Heart left ventricle (tissue), 16 donors: ENCODE results near the gene KCNJ2. TPM values are rescaled to one million over a fixed set of nuclear protein-coding genes. Genes with fewer than 3 reads are reported as not detected.

Experiments used
- ATAC-seq, 4 donors: fragments of 200-7000 bp; cut with Tn5 transposase; one replicate each; pipeline ENCODE4 v1.9.1; 2020 to 2022; ENCODE audit warnings: moderate library complexity in 4 of 4, mild to moderate bottlenecking in 3 of 4, moderate number of reproducible peaks in 1 of 4
- DNase-seq, 5 donors: peaks; one replicate each; pipeline ENCODE4 v3.0.0-alpha.2; 2020
- H3K27ac ChIP-seq, 12 donors: fragments of 200-600 bp; sonication (generic) in 4 of 12; one replicate each; pipeline versions ENCODE4 v1.5.0 to v1.8.0; 2016 to 2022; ENCODE audit warnings: mild to moderate bottlenecking in 2 of 12
- H3K27me3 ChIP-seq, 9 donors: fragments of 200-600 bp; sonication (generic) in 2 of 9; one replicate each; pipeline versions ENCODE4 v1.5.1 to v1.8.0; 2016 to 2022; ENCODE audit warnings: mild to moderate bottlenecking in 3 of 9
- H3K36me3 ChIP-seq, 9 donors: fragments of 200-600 bp; sonication (generic) in 2 of 9; one replicate each; pipeline versions ENCODE4 v1.5.0 to v1.8.0; 2018 to 2022; ENCODE audit warnings: mild to moderate bottlenecking in 2 of 9
- H3K4me1 ChIP-seq, 12 donors: fragments of 200-600 bp; sonication (generic) in 4 of 12; one replicate each; pipeline versions ENCODE4 v1.5.0 to v1.8.0; 2016 to 2022; ENCODE audit warnings: mild to moderate bottlenecking in 3 of 12
- H3K4me3 ChIP-seq, 12 donors: fragments of 200-600 bp; sonication (generic) in 4 of 12; one replicate each; pipeline versions ENCODE4 v1.5.0 to v1.8.0; 2017 to 2022; ENCODE audit warnings: mild to moderate bottlenecking in 9 of 12, moderate library complexity in 4 of 12
- H3K9me3 ChIP-seq, 12 donors: fragments of 200-600 bp; sonication (generic) in 4 of 12; one replicate each; pipeline versions ENCODE4 v1.5.0 to v1.8.0; 2016 to 2022; ENCODE audit warnings: mild to moderate bottlenecking in 1 of 12
- POLR2A ChIP-seq, 2 donors: fragments of 450-650 bp; IDR thresholded peaks; one replicate each; pipeline ENCODE4 v1.6.1; 2017; ENCODE audit warnings: antibody characterized with exemption in 2 of 2, mild to moderate bottlenecking in 2 of 2, moderate library complexity in 2 of 2
- WGBS, 4 donors: extraction: QIAGEN DNeasy Blood & Tissue Kit in 2 of 4; methylation state at CpG; one replicate each; pipeline versions ENCODE4 v1.1.5 to v1.1.7; 2013 to 2018; 5-methylcytosine and 5-hydroxymethylcytosine counted together
- intact Hi-C, 10 donors: fragments of 100-400 bp; cut with DNase I; formaldehyde crosslinking; loops; one replicate each; pipeline versions ENCODE4 v1.11.1 to v1.14.2; 2022
- polyA plus RNA-seq, 2 donors: library from polyadenylated mRNA; stranded (reverse); fragments of 200-250 nt; gene quantifications; one replicate each; pipeline ENCODE4 v1.2.3, GENCODE V29; 2013
- total RNA-seq, 9 donors: library from RNA; depleted of rRNA in 2 of 9; stranded (reverse); fragments of >200 nt in 2 of 9; fragmentation: NEBNext Ultra II Directional in 3 of 9; extraction: Animal tissue kit (Norgen Biotek cat#: 25700) in 3 of 9; gene quantifications; one replicate each; pipeline versions ENCODE4 v1.1.0 to v1.2.4, GENCODE V29; 2016 to 2023
- TF ChIP-seq, protein P1 (sequence below), 12 donors: fragments of 200-600 bp; sonication (generic) in 4 of 12; IDR thresholded peaks; one replicate each; pipeline versions ENCODE4 v1.5.0 to v1.8.0; 2018 to 2022; ENCODE audit warnings: antibody characterized with exemption in 12 of 12, mild to moderate bottlenecking in 5 of 12
- donor health status: ischemic (EF 13 %, LVEDD 7.1; RV severe dilation, severe dysfunction).
- donor health status: healthy with polysubstance abuse.
- donor health status: DM: no; HTN: yes; CAD: no.
- donor health status: DM: no; HTN: no; CAD: no.
- donor health status: ischemic (EF 25% LVEDD 6.9; RV normal size, moderate dysfunction).
- donor health status: ischemic (EF 25% LVEDD 5.7; RV mildly dilated, moderate dysfunction).
- donor health status: healthy.
- donor health status: DM: yes; HTN: yes; CAD: no.
- donor health status: ischemic (EF 35%, LVEDD 5.7; RV mildly dilated, moderate dysfunction).
- donor health status: nonischemic (EF 11% LVEDD 7.7; RV severe dilation, severe dysfunction).
- donor health status: DM: yes; HTN: yes; CAD: no.
- donor health status: PGD.
- donor health status: ischemic (EF 29% LVEDD 5.4; RV normal size, mild dysfunction).
- donor health status: nonischemic (EF 23%, LVEDD 6.1; RV moderate dilation, normal function).

The KCNJ2 gene
- total and polyA plus RNA-seq, 11 donors = 7.1 to 60.7 (median 41.8) TPM

GRCh38 chr17:70173681-70174080 lies 4.3 kb downstream of the KCNJ2 start:
- Histone ChIP-seq H3K9me3 (no peaks in the 10 kb centered on the region), H3K27ac (peak overlapping the region in 11 of 12 donors; percentile 4 to 98 (median 94)), H3K27me3 (no peaks in the 10 kb centered on the region), H3K4me1 (peaks cover 0 to 38% (median 5%) of the 10 kb centered on the region in 12 donors), H3K36me3 (peaks cover 0 to 30% (median 25%) of the 10 kb centered on the region in 9 donors), H3K4me3 (peak overlapping the region in 9 of 12 donors; percentile 65 to 87 (median 79))
- WGBS, 4 donors = 38 to 49% (median 45%) methylated on average over 4 of the region's 4 CpGs
- peak in 2 of 5 donors; percentile 29 to 30 for DNase-seq
- peak in 1 of 4 donors; percentile 18 for ATAC-seq
- no peak for TF ChIP-seq POLR2A (IDR thresholded peaks at IDR 0.05)
- TF ChIP-seq, protein P1, sequence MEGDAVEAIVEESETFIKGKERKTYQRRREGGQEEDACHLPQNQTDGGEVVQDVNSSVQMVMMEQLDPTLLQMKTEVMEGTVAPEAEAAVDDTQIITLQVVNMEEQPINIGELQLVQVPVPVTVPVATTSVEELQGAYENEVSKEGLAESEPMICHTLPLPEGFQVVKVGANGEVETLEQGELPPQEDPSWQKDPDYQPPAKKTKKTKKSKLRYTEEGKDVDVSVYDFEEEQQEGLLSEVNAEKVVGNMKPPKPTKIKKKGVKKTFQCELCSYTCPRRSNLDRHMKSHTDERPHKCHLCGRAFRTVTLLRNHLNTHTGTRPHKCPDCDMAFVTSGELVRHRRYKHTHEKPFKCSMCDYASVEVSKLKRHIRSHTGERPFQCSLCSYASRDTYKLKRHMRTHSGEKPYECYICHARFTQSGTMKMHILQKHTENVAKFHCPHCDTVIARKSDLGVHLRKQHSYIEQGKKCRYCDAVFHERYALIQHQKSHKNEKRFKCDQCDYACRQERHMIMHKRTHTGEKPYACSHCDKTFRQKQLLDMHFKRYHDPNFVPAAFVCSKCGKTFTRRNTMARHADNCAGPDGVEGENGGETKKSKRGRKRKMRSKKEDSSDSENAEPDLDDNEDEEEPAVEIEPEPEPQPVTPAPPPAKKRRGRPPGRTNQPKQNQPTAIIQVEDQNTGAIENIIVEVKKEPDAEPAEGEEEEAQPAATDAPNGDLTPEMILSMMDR (IDR thresholded peaks at IDR 0.05) = no peak
- intact Hi-C loops = loop anchor here in 4 of 10 donors (5.0 to 10.0 kb wide), 4 partner anchors 131 to 379 kb away; no protein-coding TSS in a partner anchor

- ATAC-seq = peak in 3 of 4 donors; percentile 52 to 63 (median 52)
- H3K27me3 ChIP-seq = no peaks in the 10 kb centered on the region
- H3K9me3 ChIP-seq = no peaks in the 10 kb centered on the region
- H3K4me3 ChIP-seq = no peak overlapping the region
- TF ChIP-seq, protein P1 (IDR thresholded peaks at IDR 0.05) = no peak
- TF ChIP-seq POLR2A (IDR thresholded peaks at IDR 0.05) = no peak
- WGBS, 4 donors = 50 to 68% (median 54%) methylated on average over 5 of the region's 5 CpGs
- peaks cover 0 to 38% (median 11%) of the 10 kb centered on the region in 12 donors for H3K4me1 ChIP-seq
- no peak for DNase-seq
- H3K27ac ChIP-seq = peak overlapping the region in 2 of 12 donors; percentile 11 to 39
- peaks cover 0 to 14% (median 4%) of the 10 kb centered on the region in 9 donors for H3K36me3 ChIP-seq
- intact Hi-C loops = no loop called here
Observed at GRCh38 chr17:70181376-70181775, 12.0 kb downstream of the KCNJ2 start.

GRCh38 chr17:70181866-70182265 lies 12.5 kb downstream of the KCNJ2 start:
- DNase-seq = no peak
- H3K27me3 ChIP-seq = no peaks in the 10 kb centered on the region
- intact Hi-C loops = no loop called here
- no peak overlapping the region for H3K4me3 ChIP-seq
- 70 to 78% (median 72%) methylated on average over 3 of the region's 3 CpGs for WGBS, 4 donors
- peak overlapping the region in 3 of 12 donors; percentile 7 to 39 (median 11) for H3K27ac ChIP-seq
- TF ChIP-seq, protein P1 (IDR thresholded peaks at IDR 0.05) = no peak
- TF ChIP-seq POLR2A (IDR thresholded peaks at IDR 0.05) = no peak
- peaks cover 0 to 34% (median 11%) of the 10 kb centered on the region in 12 donors for H3K4me1 ChIP-seq
- peaks cover 0 to 10% (median 0%) of the 10 kb centered on the region in 9 donors for H3K36me3 ChIP-seq
- no peaks in the 10 kb centered on the region for H3K9me3 ChIP-seq
- peak in 1 of 4 donors; percentile 10 for ATAC-seq

DNA sequence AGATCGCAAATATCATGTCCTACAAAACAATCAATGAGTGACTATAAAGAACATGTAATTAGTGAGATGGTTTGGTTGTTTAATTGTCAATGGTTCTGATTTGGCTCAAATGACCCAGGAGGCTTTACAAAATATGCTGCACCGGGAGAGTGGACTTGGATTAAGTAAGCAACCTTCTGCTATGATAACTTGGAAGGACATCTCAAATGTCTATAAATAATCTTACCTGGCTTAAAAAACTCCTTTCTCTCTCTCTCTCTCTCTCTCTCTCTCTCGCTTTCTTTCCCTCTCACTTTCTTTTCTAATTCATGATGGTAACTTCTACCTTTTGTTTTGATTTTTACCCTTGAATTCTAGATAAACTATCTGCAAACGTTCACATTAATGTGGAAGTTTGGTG lies 14.2 kb downstream of the KCNJ2 start:
- TF ChIP-seq, protein P1 (IDR thresholded peaks at IDR 0.05) = no peak
- no peak for TF ChIP-seq POLR2A (IDR thresholded peaks at IDR 0.05)
- DNase-seq (no peak), ATAC-seq (no peak)
- Histone ChIP-seq H3K9me3 (no peaks in the 10 kb centered on the region), H3K36me3 (no peaks in the 10 kb centered on the region), H3K4me1 (peaks cover 0 to 25% (median 4%) of the 10 kb centered on the region in 12 donors), H3K4me3 (no peak overlapping the region), H3K27me3 (no peaks in the 10 kb centered on the region), H3K27ac (peak overlapping the region in 1 of 12 donors; percentile 26)
- 58 to 66% (median 64%) methylated on average over 4 of the region's 4 CpGs for WGBS, 4 donors
- intact Hi-C loops = no loop called here
